SK-N-DZ (cell line): ENCODE results near the gene MYO7B.
"Not testable (repeated sequence)": the region's sequence is repeated elsewhere in the genome, so short reads cannot be mapped to it uniquely, and the experiment has no call there.

ENCODE experiments used
- DNase-seq: peaks from one replicate; pipeline ENCODE4 v3.0.0-alpha.2; 2015; ENCODE audit warnings: low spot score

MYO7B gene

GRCh38 chr2:127551221-127551930, 15.9 kb downstream of the MYO7B start:
- no peak for DNase-seq

- no peak for DNase-seq
Observed at GRCh38 chr2:127552336-127552735, 16.9 kb downstream of the MYO7B start.

- no peak for DNase-seq
Observed at GRCh38 chr2:127552846-127553245, 17.4 kb downstream of the MYO7B start.

- no peak for DNase-seq
Observed at GRCh38 chr2:127558911-127559310, 23.4 kb downstream of the MYO7B start.

GRCh38 chr2:127559454-127559853, 24.0 kb downstream of the MYO7B start:
- DNase-seq, result no peak

- DNase-seq, result no peak
Observed at GRCh38 chr2:127560201-127560930, 24.9 kb downstream of the MYO7B start.

GRCh38 chr2:127560931-127561280, 25.4 kb downstream of the MYO7B start:
- DNase-seq, result no peak

- DNase-seq, result no peak
Observed at GRCh38 chr2:127561371-127561770, 25.9 kb downstream of the MYO7B start.

GRCh38 chr2:127562936-127563335, 27.5 kb downstream of the MYO7B start:
- DNase-seq, result no peak

- DNase-seq, result no peak
Observed at GRCh38 chr2:127563458-127564428, 28.3 kb downstream of the MYO7B start.

GRCh38 chr2:127564429-127565260, 29.2 kb downstream of the MYO7B start:
- no peak for DNase-seq

- DNase-seq, result no peak
Observed at GRCh38 chr2:127565261-127566138, 30.0 kb downstream of the MYO7B start.

GRCh38 chr2:127566139-127566417, 30.6 kb downstream of the MYO7B start:
- no peak for DNase-seq

- no peak for DNase-seq
Observed at GRCh38 chr2:127566576-127566975, 31.1 kb downstream of the MYO7B start.

- DNase-seq, result no peak
Observed at GRCh38 chr2:127567351-127567854, 31.9 kb downstream of the MYO7B start.

GRCh38 chr2:127568128-127568527, 32.6 kb downstream of the MYO7B start:
- no peak for DNase-seq

GRCh38 chr2:127569666-127570065, 34.2 kb downstream of the MYO7B start:
- no peak for DNase-seq

GRCh38 chr2:127570282-127571250, 35.1 kb downstream of the MYO7B start:
- DNase-seq, result no peak

- DNase-seq, result not testable (repeated sequence)
Observed at GRCh38 chr2:127572352-127572751, 36.9 kb downstream of the MYO7B start.
